Measurements from ENCODE around the gene RAD18.

- TF ChIP-seq, protein P1, sequence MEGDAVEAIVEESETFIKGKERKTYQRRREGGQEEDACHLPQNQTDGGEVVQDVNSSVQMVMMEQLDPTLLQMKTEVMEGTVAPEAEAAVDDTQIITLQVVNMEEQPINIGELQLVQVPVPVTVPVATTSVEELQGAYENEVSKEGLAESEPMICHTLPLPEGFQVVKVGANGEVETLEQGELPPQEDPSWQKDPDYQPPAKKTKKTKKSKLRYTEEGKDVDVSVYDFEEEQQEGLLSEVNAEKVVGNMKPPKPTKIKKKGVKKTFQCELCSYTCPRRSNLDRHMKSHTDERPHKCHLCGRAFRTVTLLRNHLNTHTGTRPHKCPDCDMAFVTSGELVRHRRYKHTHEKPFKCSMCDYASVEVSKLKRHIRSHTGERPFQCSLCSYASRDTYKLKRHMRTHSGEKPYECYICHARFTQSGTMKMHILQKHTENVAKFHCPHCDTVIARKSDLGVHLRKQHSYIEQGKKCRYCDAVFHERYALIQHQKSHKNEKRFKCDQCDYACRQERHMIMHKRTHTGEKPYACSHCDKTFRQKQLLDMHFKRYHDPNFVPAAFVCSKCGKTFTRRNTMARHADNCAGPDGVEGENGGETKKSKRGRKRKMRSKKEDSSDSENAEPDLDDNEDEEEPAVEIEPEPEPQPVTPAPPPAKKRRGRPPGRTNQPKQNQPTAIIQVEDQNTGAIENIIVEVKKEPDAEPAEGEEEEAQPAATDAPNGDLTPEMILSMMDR (IDR thresholded peaks at IDR 0.05; ENCODE audit: insufficient read depth, low read length, poor library complexity, severe bottlenecking): no peak
- TF ChIP-seq EZH2phosphoT487 (conservative IDR thresholded peaks at IDR 0.05; ENCODE audit: low read length): no peak
These were observed 20.4 kb downstream of the RAD18 start for GRCh38 chr3:8942746-8943488.

Measured in SU-DHL-6 (cell line).